ENCODE measurements around the gene USP2. TPM values are rescaled to one million over a fixed set of nuclear protein-coding genes. Genes with fewer than 3 reads are reported as not detected.

The USP2 gene
- total RNA-seq, 1 experiment from 2014 or later: 5.7 TPM

DNA sequence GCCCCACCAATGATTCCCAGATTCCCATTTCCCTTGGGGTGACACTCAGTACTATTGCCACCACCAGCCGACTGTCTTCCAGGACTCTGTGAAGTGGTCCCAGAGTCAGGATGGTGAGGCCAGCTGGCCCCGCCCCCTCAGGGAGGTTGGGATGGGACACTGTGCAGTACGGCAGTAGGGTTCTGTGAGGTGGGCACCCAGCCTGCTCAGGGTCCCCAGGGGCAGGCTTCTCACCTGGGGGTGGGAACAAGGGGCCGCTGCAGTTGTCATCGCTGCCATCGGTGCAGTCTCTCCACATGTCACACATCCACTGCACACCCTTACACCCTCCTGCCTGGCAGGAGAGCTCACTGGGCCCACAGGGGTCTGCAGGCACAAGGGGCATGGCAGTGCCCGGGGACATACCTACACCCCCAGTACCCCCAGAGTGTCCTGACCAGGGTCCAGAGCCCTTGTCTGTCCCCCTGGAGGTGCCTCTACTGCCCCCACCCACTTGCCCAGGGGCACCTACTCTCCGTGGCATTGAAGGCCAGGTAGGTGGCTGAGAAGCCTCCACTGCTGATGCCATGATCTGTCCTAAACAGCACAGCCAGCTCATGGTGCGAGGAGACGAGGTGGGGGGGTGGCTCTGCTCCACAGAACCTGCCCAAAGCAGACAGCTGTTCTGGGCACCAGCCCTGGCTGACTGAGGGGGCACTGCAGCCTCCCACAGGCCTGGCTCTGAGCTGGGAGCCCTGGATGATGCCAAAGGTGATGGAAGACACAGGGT is 38.9 kb downstream of the USP2 start:
- H3K56ac ChIP-seq (ENCODE audit: insufficient read length, low read depth, low read length): no peak overlapping the region
- H4K5ac ChIP-seq (ENCODE audit: insufficient read length, low read depth, low read length): no peak overlapping the region
- no peak overlapping the region for H3T11ph ChIP-seq (ENCODE audit: low read length)
- H3K79me1 ChIP-seq (ENCODE audit: insufficient read depth, low read depth, low read length, poor library complexity, severe bottlenecking): no peaks in the 10 kb centered on the region
- WGBS (ENCODE audit: extremely low coverage, insufficient read length, low lambda C conversion rate): no CpG with 5 or more reads among the region's 10 CpGs
- H3K23me2 ChIP-seq (ENCODE audit: insufficient read length, low read depth, low read length, poor library complexity, severe bottlenecking): peaks cover 19% of the 10 kb centered on the region
- peaks cover 16% of the 10 kb centered on the region for H3K27me3 ChIP-seq (ENCODE audit: insufficient read depth, low read length)
- Mint-ChIP-seq H3K27me3 (ENCODE audit: low read depth) (peaks cover 82% of the 10 kb centered on the region), H3K4me3 (no peak overlapping the region; a peak in 1 of 5 replicates), H3K9me3 (no peaks in the 10 kb centered on the region; a peak in 1 of 5 replicates), H3K4me1 (peaks cover 24 to 41% of the 10 kb centered on the region in 2 experiments), H3K36me3 (ENCODE audit: insufficient read depth in 1 of 3, low read depth in 3 of 3) (no peaks in the 10 kb centered on the region; a peak in 1 of 7 replicates), H3K27ac (no peak overlapping the region)
- no peak overlapping the region for H2AFZ ChIP-seq (ENCODE audit: low read length)
- H3K4me1 ChIP-seq (ENCODE audit: insufficient read depth, low read length): no peaks in the 10 kb centered on the region; the same call in 1 of the 2 replicates
- no peak overlapping the region for H3K23ac ChIP-seq (ENCODE audit: insufficient read length, low read depth, low read length)
- H2BK5ac ChIP-seq (ENCODE audit: insufficient read length, low read length): no peak overlapping the region
- no peak overlapping the region for H3K27ac ChIP-seq (ENCODE audit: insufficient read length, low read depth, low read length)
- no peak overlapping the region for H2BK20ac ChIP-seq (ENCODE audit: low read depth, low read length, poor library complexity, severe bottlenecking)
- H2BK12ac ChIP-seq (ENCODE audit: insufficient read length, low read depth, low read length): no peak overlapping the region
- H4K8ac ChIP-seq (replicated peaks; ENCODE audit: insufficient read length, low read depth, low read length): no peak overlapping the region
- H3K4me2 ChIP-seq (ENCODE audit: insufficient read depth, insufficient read length, low read length): no peak overlapping the region
- no peaks in the 10 kb centered on the region for H3K79me2 ChIP-seq (ENCODE audit: insufficient read depth, low read length)
- no peak overlapping the region for H3K14ac ChIP-seq (ENCODE audit: insufficient read depth, low read length)
- no peak overlapping the region for H3K9ac ChIP-seq (ENCODE audit: extremely low read depth, insufficient read length, low read length)
- no peak overlapping the region for H2AK5ac ChIP-seq (ENCODE audit: insufficient read length, low read length)
- no peaks in the 10 kb centered on the region for H3K9me3 ChIP-seq (ENCODE audit: control insufficient read depth, low read depth, low read length)
- TF ChIP-seq, protein P1, sequence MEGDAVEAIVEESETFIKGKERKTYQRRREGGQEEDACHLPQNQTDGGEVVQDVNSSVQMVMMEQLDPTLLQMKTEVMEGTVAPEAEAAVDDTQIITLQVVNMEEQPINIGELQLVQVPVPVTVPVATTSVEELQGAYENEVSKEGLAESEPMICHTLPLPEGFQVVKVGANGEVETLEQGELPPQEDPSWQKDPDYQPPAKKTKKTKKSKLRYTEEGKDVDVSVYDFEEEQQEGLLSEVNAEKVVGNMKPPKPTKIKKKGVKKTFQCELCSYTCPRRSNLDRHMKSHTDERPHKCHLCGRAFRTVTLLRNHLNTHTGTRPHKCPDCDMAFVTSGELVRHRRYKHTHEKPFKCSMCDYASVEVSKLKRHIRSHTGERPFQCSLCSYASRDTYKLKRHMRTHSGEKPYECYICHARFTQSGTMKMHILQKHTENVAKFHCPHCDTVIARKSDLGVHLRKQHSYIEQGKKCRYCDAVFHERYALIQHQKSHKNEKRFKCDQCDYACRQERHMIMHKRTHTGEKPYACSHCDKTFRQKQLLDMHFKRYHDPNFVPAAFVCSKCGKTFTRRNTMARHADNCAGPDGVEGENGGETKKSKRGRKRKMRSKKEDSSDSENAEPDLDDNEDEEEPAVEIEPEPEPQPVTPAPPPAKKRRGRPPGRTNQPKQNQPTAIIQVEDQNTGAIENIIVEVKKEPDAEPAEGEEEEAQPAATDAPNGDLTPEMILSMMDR (conservative IDR thresholded peaks at IDR 0.05): no peak
- no peak overlapping the region for H2BK120ac ChIP-seq (ENCODE audit: low read depth, low read length, poor library complexity, severe bottlenecking)
- no peak overlapping the region for H2BK15ac ChIP-seq (ENCODE audit: low read depth, low read length)
- no peak overlapping the region for H3K18ac ChIP-seq (ENCODE audit: insufficient read length, low read depth, low read length)
- no peak overlapping the region for H4K91ac ChIP-seq (ENCODE audit: insufficient read length, low read depth, low read length)
- H4K20me1 ChIP-seq (ENCODE audit: control insufficient read depth, insufficient read depth, insufficient read length): no peaks in the 10 kb centered on the region
- peak; percentile 24 for DNase-seq
- H3K4ac ChIP-seq (ENCODE audit: low read depth, low read length): no peak overlapping the region
